IMR-90 (cell line): Measurements from ENCODE around the gene CEL. TPM values are rescaled to one million over a fixed set of nuclear protein-coding genes. Genes with fewer than 3 reads are reported as not detected.
"Not testable (repeated sequence)": the region's sequence is repeated elsewhere in the genome, so short reads cannot be mapped to it uniquely, and the experiment has no call there.

Source experiments
- ATAC-seq: fragments of 200-7000 bp; cut with Tn5 transposase; 2 replicates; pipeline ENCODE4 v1.9.1; 2020; ENCODE audit warnings: low read depth, mild to moderate bottlenecking, moderate library complexity
- BruUV-seq: library from RNA; stranded (reverse); fragments of 400-500 nt; replicated peaks from 2 replicates; lab custom pipeline; 2021; lab: Mats Ljungman, UMichigan
- CTCF ChIA-PET: fragments of 300-600 bp; formaldehyde crosslinking; extraction: SDS; loops from one replicate; lab custom pipeline; 2021; ENCODE audit warnings: antibody characterized with exemption; lab: Yijun Ruan, JAX
- POLR2A ChIA-PET: fragments of 300-600 bp; sonication (Branson Sonifier 250); formaldehyde crosslinking; loops from one replicate; lab custom pipeline; 2022; ENCODE audit warnings: antibody characterized with exemption; ENCODE audit not compliant: unreplicated experiment; lab: Charles Lee
- DNase-seq: peaks from one replicate; pipeline ENCODE4 v3.0.0; 2013
- H2AFZ ChIP-seq: replicated peaks from 2 replicates; pipeline ENCODE3; 2013; ENCODE audit warnings: low read length, mild to moderate bottlenecking; ENCODE audit not compliant: poor library complexity
- H2AK5ac ChIP-seq: 2 replicates; pipeline ENCODE4 v1.6.1; 2013; ENCODE audit warnings: low read depth, low read length, inconsistent platforms
- H2AK9ac ChIP-seq: replicated peaks from 2 replicates; pipeline ENCODE3; 2013; ENCODE audit warnings: mild to moderate bottlenecking, low read depth, low read length, moderate library complexity; ENCODE audit not compliant: poor library complexity
- H2BK120ac ChIP-seq: 2 replicates; pipeline ENCODE4 v1.6.1; 2013; ENCODE audit warnings: low read depth, low read length, inconsistent platforms
- H2BK15ac ChIP-seq: 3 replicates; pipeline ENCODE4 v1.6.1; 2013; ENCODE audit warnings: low read depth, low read length, inconsistent platforms
- H2BK20ac ChIP-seq: 2 replicates; pipeline ENCODE4 v1.6.1; 2013; ENCODE audit warnings: low read depth, mild to moderate bottlenecking, inconsistent platforms, low read length, moderate library complexity
- H2BK5ac ChIP-seq: 2 replicates; pipeline ENCODE4 v1.6.1; 2013; ENCODE audit warnings: mild to moderate bottlenecking, low read depth, low read length, inconsistent platforms; ENCODE audit not compliant: poor library complexity, severe bottlenecking
- H3K14ac ChIP-seq: replicated peaks from 2 replicates; pipeline ENCODE4 v1.6.1; 2013; ENCODE audit warnings: low read depth, low read length, inconsistent platforms
- H3K18ac ChIP-seq: 2 replicates; pipeline ENCODE4 v1.6.1; 2013; ENCODE audit warnings: low read depth, low read length, control low read depth
- H3K23ac ChIP-seq: 2 replicates; pipeline ENCODE4 v1.6.1; 2013; ENCODE audit warnings: low read depth, low read length, inconsistent platforms
- H3K27ac ChIP-seq: 2 replicates; pipeline ENCODE4 v1.5.1; 2013; ENCODE audit warnings: mild to moderate bottlenecking, control low read depth, low read length; ENCODE audit not compliant: insufficient read depth
- H3K27me3 ChIP-seq: 2 replicates; pipeline ENCODE4 v1.6.1; 2013; ENCODE audit warnings: low read length; ENCODE audit not compliant: control insufficient read depth, insufficient read depth
- H3K36me3 ChIP-seq: 2 replicates; pipeline ENCODE4 v1.6.1; 2013; ENCODE audit warnings: low read length, mixed read lengths; ENCODE audit not compliant: control insufficient read depth, insufficient read depth
- H3K4ac ChIP-seq: 2 replicates; pipeline ENCODE4 v1.6.1; 2013; ENCODE audit warnings: low read depth, low read length, inconsistent platforms
- H3K4me1 ChIP-seq: 2 replicates; pipeline ENCODE4 v1.6.1; 2013; ENCODE audit warnings: low read length, mixed read lengths; ENCODE audit not compliant: control insufficient read depth, insufficient read depth
- H3K4me2 ChIP-seq: 2 replicates; pipeline ENCODE4 v1.6.1; 2013; ENCODE audit warnings: low read depth, mild to moderate bottlenecking, control low read depth, low read length, moderate library complexity
- H3K4me3 ChIP-seq: 2 replicates; pipeline ENCODE4 v1.5.1; 2013; ENCODE audit warnings: low read depth, mild to moderate bottlenecking, control low read depth, low read length, moderate library complexity; ENCODE audit not compliant: insufficient read depth
- H3K56ac ChIP-seq: 2 replicates; pipeline ENCODE4 v1.6.1; 2013; ENCODE audit warnings: low read length, inconsistent platforms; ENCODE audit not compliant: insufficient read depth; ENCODE audit errors: extremely low read depth
- H3K79me1 ChIP-seq, 2 experiments: 2 replicates each; pipeline ENCODE4 v1.6.1; 2013; ENCODE audit warnings: low read length in 2 of 2, inconsistent platforms in 1 of 2, low read depth in 1 of 2
- H3K9ac ChIP-seq: 2 replicates; pipeline ENCODE4 v1.6.1; 2013; ENCODE audit warnings: low read depth, low read length, control low read depth
- H3K9me1 ChIP-seq: 2 replicates; pipeline ENCODE4 v1.6.1; 2013; ENCODE audit warnings: low read length, inconsistent platforms; ENCODE audit not compliant: insufficient read depth
- H3K9me3 ChIP-seq: 2 replicates; pipeline ENCODE4 v1.6.1; 2013; ENCODE audit warnings: low read length; ENCODE audit not compliant: control insufficient read depth, insufficient read depth
- H4K20me1 ChIP-seq: 2 replicates; pipeline ENCODE4 v1.6.1; 2013; ENCODE audit warnings: low read length, inconsistent platforms; ENCODE audit not compliant: insufficient read depth
- H4K5ac ChIP-seq: 2 replicates; pipeline ENCODE4 v1.6.1; 2013; ENCODE audit warnings: mild to moderate bottlenecking, low read depth, low read length, control low read depth
- H4K8ac ChIP-seq, 2 experiments: 2 replicates each; pipeline ENCODE4 v1.6.1; 2013; ENCODE audit warnings: low read depth in 2 of 2, low read length in 2 of 2, control low read depth in 1 of 2, inconsistent platforms in 1 of 2
- H4K91ac ChIP-seq: 2 replicates; pipeline ENCODE4 v1.6.1; 2013; ENCODE audit warnings: low read depth, low read length, inconsistent platforms; ENCODE audit not compliant: insufficient read depth
- WGBS, 2 experiments: methylation state at CpG; one replicate each; pipeline versions ENCODE4 v1.1.5 to v1.1.7; 2013; ENCODE audit warnings: missing lambda C conversion rate in 2 of 2; ENCODE audit not compliant: insufficient read length in 1 of 2; ENCODE audit errors: extremely low coverage in 2 of 2; 5-methylcytosine and 5-hydroxymethylcytosine counted together
- dilution Hi-C: fragments of 300-500 bp; cut with HindIII; formaldehyde crosslinking; loops from one replicate; pipeline ENCODE4 v1.14.3; 2018; ENCODE audit warnings: low sequenced_read_pairs; ENCODE audit not compliant: unreplicated experiment
- in situ Hi-C: fragments of 300-500 bp; cut with MboI; formaldehyde crosslinking; loops from 3 replicates; pipeline ENCODE4 v1.14.3; 2019; ENCODE audit warnings: low sequenced_read_pairs, inconsistent platforms, mixed read lengths
- intact Hi-C: fragments of 100-400 bp; cut with micrococcal nuclease; formaldehyde crosslinking; loops from 2 replicates; pipeline ENCODE4 v1.10.0; 2022
- polyA plus RNA-seq, 3 experiments: library from polyadenylated mRNA; depleted of rRNA; stranded (reverse); fragments of >200 nt; gene quantifications; 2 replicates each; pipeline ENCODE4 v1.2.3, GENCODE V29; 2012; ENCODE audit warnings: low replicate concordance in 1 of 3
- total RNA-seq: library from RNA; depleted of rRNA; stranded (reverse); fragments of >200 nt; gene quantifications from 2 replicates; pipeline ENCODE4 v1.2.3, GENCODE V29; 2012

CEL gene
- total and polyA plus RNA-seq, 2 of the 4 experiments (the other 2 are of a cell fraction), result under 0.01 to 0.75 TPM

DNA sequence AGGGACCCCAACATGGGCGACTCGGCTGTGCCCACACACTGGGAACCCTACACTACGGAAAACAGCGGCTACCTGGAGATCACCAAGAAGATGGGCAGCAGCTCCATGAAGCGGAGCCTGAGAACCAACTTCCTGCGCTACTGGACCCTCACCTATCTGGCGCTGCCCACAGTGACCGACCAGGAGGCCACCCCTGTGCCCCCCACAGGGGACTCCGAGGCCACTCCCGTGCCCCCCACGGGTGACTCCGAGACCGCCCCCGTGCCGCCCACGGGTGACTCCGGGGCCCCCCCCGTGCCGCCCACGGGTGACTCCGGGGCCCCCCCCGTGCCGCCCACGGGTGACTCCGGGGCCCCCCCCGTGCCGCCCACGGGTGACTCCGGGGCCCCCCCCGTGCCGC, 9.2 kb downstream of the CEL start:
- BruUV-seq, intact Hi-C loops, H3K9me3 ChIP-seq, DNase-seq, H3K79me1 ChIP-seq, H3K27me3 ChIP-seq, H3K4me3 ChIP-seq, H3K27ac ChIP-seq, H4K91ac ChIP-seq, H3K36me3 ChIP-seq, H3K18ac ChIP-seq, H2BK20ac ChIP-seq, H3K4me1 ChIP-seq, H3K9me1 ChIP-seq, H4K5ac ChIP-seq, H3K4ac ChIP-seq, H2BK5ac ChIP-seq, H2BK15ac ChIP-seq, CTCF ChIA-PET, H3K23ac ChIP-seq, H3K56ac ChIP-seq, H2AK9ac ChIP-seq, H2BK120ac ChIP-seq, dilution Hi-C loops, H2AK5ac ChIP-seq, H3K9ac ChIP-seq, ATAC-seq, H4K8ac ChIP-seq, H3K4me2 ChIP-seq, H3K14ac ChIP-seq, H2AFZ ChIP-seq, in situ Hi-C loops, POLR2A ChIA-PET: not testable (repeated sequence)
- WGBS, 2 experiments, result 100% methylated on average over 1 of the region's 31 CpGs; no CpG with 5 or more reads in 1 of the 2 experiments
- H4K20me1 ChIP-seq, result peaks cover 11% of the 10 kb centered on the region; the same call in 1 of the 2 replicates
